HG03108 (cell line): Measurements from ENCODE around the gene ABCA5.

Source experiments
- ATAC-seq: cut with Tn5 transposase; IDR thresholded peaks from one replicate; pipeline ENCODE4 v1.9.1; 2021; ENCODE audit warnings: moderate library complexity; ENCODE audit not compliant: unreplicated experiment

ABCA5 gene

GRCh38 chr17:69327060-69327831, at the start of gene ABCA5:
Gene ABCA5 (minus strand): TSS chr17:69327133. CDS start chr17:69314415, 12,718 bp downstream.
- ATAC-seq, result peak; percentile 94

- no peak for ATAC-seq
Measured at GRCh38 chr17:69375229-69375628, 48.3 kb upstream of the ABCA5 start.

GRCh38 chr17:69373069-69373468, 46.1 kb upstream of the ABCA5 start:
- ATAC-seq, result no peak

- peak; percentile 76 for ATAC-seq
Measured at GRCh38 chr17:69367298-69367697, 40.4 kb upstream of the ABCA5 start.

- no peak for ATAC-seq
Measured at GRCh38 chr17:69363488-69364210, 36.7 kb upstream of the ABCA5 start.

GRCh38 chr17:69361156-69361555, 34.2 kb upstream of the ABCA5 start:
- no peak for ATAC-seq

GRCh38 chr17:69358688-69359596, 32.0 kb upstream of the ABCA5 start:
- ATAC-seq, result no peak

GRCh38 chr17:69357701-69358100, 30.8 kb upstream of the ABCA5 start:
- ATAC-seq, result no peak

- ATAC-seq, result no peak
Measured at GRCh38 chr17:69356625-69357024, 29.7 kb upstream of the ABCA5 start.

- ATAC-seq, result no peak
Measured at GRCh38 chr17:69350911-69351310, 24.0 kb upstream of the ABCA5 start.

- ATAC-seq, result no peak
Measured at GRCh38 chr17:69348429-69348828, 21.5 kb upstream of the ABCA5 start.

GRCh38 chr17:69346766-69347165, 19.8 kb upstream of the ABCA5 start:
- ATAC-seq, result no peak

- ATAC-seq, result no peak
Measured at GRCh38 chr17:69344939-69345338, 18.0 kb upstream of the ABCA5 start.

GRCh38 chr17:69342896-69343644, 16.1 kb upstream of the ABCA5 start:
- no peak for ATAC-seq

- no peak for ATAC-seq
Measured at GRCh38 chr17:69339937-69340336, 13.0 kb upstream of the ABCA5 start.

- ATAC-seq, result no peak
Measured at GRCh38 chr17:69336996-69337395, 10.1 kb upstream of the ABCA5 start.

GRCh38 chr17:69336580-69336979, 9.6 kb upstream of the ABCA5 start:
- no peak for ATAC-seq

GRCh38 chr17:69335058-69335457, 8.1 kb upstream of the ABCA5 start:
- no peak for ATAC-seq

- ATAC-seq, result no peak
Measured at GRCh38 chr17:69333561-69333960, 6.6 kb upstream of the ABCA5 start.

- no peak for ATAC-seq
Measured at GRCh38 chr17:69331756-69332155, 4.8 kb upstream of the ABCA5 start.
